ENCODE data around the gene CLASP1.

GRCh38 chr2:121472470-121472993 lies 176.7 kb downstream of the CLASP1 start:
- TF ChIP-seq CTCF (IDR thresholded peaks at IDR 0.05) (no peak), POLR2AphosphoS5 (IDR thresholded peaks at IDR 0.05) (no peak)
